Neural crest cell (in vitro differentiated cells): Measurements from ENCODE around the gene CHRNE. TPM values are rescaled to one million over a fixed set of nuclear protein-coding genes. Genes with fewer than 3 reads are reported as not detected.
"Not testable (repeated sequence)": the region's sequence is repeated elsewhere in the genome, so short reads cannot be mapped to it uniquely, and the experiment has no call there.

Source experiments
- DNase-seq: peaks from one replicate; pipeline ENCODE4 v3.0.0; 2021; ENCODE audit warnings: low read depth, mixed read lengths, low spot score
- H3K27ac Mint-ChIP-seq: one replicate; pipeline ENCODE4 v1.8.0; 2021; ENCODE audit warnings: mild to moderate bottlenecking, mixed read lengths; ENCODE audit not compliant: unreplicated experiment
- H3K27me3 Mint-ChIP-seq: 2 replicates; pipeline ENCODE4 v1.8.0; 2021; ENCODE audit warnings: low read depth, mild to moderate bottlenecking, mixed read lengths
- H3K36me3 Mint-ChIP-seq: 2 replicates; pipeline ENCODE4 v1.8.0; 2021; ENCODE audit warnings: low read depth, mild to moderate bottlenecking, mixed read lengths
- H3K4me1 Mint-ChIP-seq: 2 replicates; pipeline ENCODE4 v1.8.0; 2021; ENCODE audit warnings: mixed read lengths
- H3K4me3 Mint-ChIP-seq: one replicate; pipeline ENCODE4 v1.8.0; 2021; ENCODE audit warnings: mild to moderate bottlenecking, mixed read lengths
- H3K9me3 Mint-ChIP-seq: 2 replicates; pipeline ENCODE4 v1.8.0; 2021; ENCODE audit warnings: mixed read lengths
- total RNA-seq: library from RNA; stranded (reverse); gene quantifications from 2 replicates; pipeline ENCODE4 v1.2.1, GENCODE V29; 2021
- TF ChIP-seq, protein P1 (sequence below): fragments of 200-600 bp; sonication (generic); conservative IDR thresholded peaks from 2 replicates; pipeline ENCODE4 v1.5.0; 2021; ENCODE audit warnings: antibody characterized with exemption, mild to moderate bottlenecking

The CHRNE gene
- total RNA-seq, 1 donor from 2014 or later, result 0.21 TPM

GRCh38 chr17:4933646-4934045, 30.7 kb upstream of the CHRNE start:
- no peaks in the 10 kb centered on the region for H3K9me3 Mint-ChIP-seq
- peaks cover 18% of the 10 kb centered on the region for H3K4me1 Mint-ChIP-seq
- TF ChIP-seq, protein P1, sequence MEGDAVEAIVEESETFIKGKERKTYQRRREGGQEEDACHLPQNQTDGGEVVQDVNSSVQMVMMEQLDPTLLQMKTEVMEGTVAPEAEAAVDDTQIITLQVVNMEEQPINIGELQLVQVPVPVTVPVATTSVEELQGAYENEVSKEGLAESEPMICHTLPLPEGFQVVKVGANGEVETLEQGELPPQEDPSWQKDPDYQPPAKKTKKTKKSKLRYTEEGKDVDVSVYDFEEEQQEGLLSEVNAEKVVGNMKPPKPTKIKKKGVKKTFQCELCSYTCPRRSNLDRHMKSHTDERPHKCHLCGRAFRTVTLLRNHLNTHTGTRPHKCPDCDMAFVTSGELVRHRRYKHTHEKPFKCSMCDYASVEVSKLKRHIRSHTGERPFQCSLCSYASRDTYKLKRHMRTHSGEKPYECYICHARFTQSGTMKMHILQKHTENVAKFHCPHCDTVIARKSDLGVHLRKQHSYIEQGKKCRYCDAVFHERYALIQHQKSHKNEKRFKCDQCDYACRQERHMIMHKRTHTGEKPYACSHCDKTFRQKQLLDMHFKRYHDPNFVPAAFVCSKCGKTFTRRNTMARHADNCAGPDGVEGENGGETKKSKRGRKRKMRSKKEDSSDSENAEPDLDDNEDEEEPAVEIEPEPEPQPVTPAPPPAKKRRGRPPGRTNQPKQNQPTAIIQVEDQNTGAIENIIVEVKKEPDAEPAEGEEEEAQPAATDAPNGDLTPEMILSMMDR, result no peak
- peak overlapping the region; percentile 57 for H3K27ac Mint-ChIP-seq
- DNase-seq, result no peak
- H3K27me3 Mint-ChIP-seq, result no peaks in the 10 kb centered on the region
- H3K36me3 Mint-ChIP-seq, result peaks cover 8% of the 10 kb centered on the region
- peak overlapping the region; percentile 79 for H3K4me3 Mint-ChIP-seq

GRCh38 chr17:4932756-4933155, 29.9 kb upstream of the CHRNE start:
- TF ChIP-seq, protein P1, result no peak
- Mint-ChIP-seq H3K27me3 (no peaks in the 10 kb centered on the region), H3K9me3 (no peaks in the 10 kb centered on the region), H3K4me3 (peak overlapping the region; percentile 8), H3K27ac (peak overlapping the region; percentile 71), H3K36me3 (peaks cover 8% of the 10 kb centered on the region), H3K4me1 (peaks cover 13% of the 10 kb centered on the region)
- DNase-seq, result no peak

DNA sequence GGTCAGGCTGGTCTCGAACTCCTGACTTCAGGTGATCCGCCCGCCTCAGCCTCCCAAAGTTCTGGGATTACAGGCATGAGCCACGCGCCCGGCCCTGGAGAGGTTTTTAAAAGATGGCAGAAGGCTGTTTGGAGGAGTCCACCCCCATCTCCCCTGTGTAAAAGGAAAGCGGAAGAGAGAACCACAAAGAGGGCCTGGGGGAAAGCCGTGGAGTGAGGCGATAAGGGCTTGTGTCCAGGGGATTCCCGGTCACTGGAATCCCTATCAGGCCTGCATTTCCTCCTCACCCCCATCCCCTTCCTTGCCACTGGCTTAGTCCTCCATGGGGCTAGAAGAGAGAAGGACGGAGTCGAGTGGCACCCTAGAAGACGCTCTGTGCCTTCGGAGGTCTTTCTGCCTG, 29.1 kb upstream of the CHRNE start, which contains the start of gene GP1BA:
Gene GP1BA, plus strand, starts transcription at position 315 of the 400 bp plus-strand sequence. CDS start 328 bp downstream, outside the sequence.
- Mint-ChIP-seq H3K4me1 (peaks cover 13% of the 10 kb centered on the region), H3K27me3 (no peaks in the 10 kb centered on the region), H3K9me3 (no peaks in the 10 kb centered on the region), H3K36me3 (peaks cover 8% of the 10 kb centered on the region), H3K27ac (peak within 1 kb of the TSS; percentile 87), H3K4me3 (peak within 1 kb of the TSS; percentile 8)
- DNase-seq, result no peak
- TF ChIP-seq, protein P1, result no peak

GRCh38 chr17:4928881-4929280, 26.0 kb upstream of the CHRNE start:
- no peaks in the 10 kb centered on the region for H3K9me3 Mint-ChIP-seq
- peaks cover 4% of the 10 kb centered on the region for H3K36me3 Mint-ChIP-seq
- TF ChIP-seq, protein P1, result no peak
- no peak overlapping the region for H3K4me3 Mint-ChIP-seq
- no peak for DNase-seq
- no peak overlapping the region for H3K27ac Mint-ChIP-seq
- no peaks in the 10 kb centered on the region for H3K4me1 Mint-ChIP-seq
- H3K27me3 Mint-ChIP-seq, result no peaks in the 10 kb centered on the region

DNA sequence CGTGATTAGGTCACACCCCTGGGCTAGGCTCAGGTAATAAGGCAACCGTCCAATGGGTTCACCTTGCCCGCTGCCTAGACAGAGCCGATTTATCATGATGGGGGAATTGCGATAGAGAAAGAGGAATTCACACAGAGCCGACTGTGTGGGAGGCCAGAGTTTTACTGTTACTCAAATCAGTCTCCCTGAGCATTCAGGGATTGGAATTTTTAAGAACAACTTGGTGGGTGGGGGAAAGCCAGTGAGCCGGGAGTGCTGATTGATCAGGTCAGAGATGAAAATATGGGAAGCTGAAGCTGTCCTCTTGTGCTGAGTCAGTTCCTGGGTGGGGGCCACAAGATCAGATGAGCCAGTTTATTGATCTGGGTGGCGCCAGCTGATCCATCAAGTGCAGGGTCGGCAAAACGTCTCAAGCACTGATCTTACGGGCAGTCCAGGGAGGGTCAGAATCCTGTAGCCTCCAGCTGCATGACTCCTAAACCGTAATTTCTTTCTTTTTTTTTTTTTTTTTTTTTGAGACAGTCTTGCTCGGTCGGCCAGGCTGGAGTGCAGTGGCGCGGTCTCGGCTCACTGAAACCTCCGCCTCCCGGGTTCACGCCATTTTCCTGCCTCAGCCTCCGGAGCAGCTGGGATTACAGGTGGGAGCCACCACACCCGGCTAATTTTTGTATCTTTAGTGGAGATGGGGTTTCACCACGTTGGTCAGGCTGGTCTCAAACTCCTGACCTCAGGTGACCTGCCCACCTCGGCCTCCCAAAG, 23.9 kb upstream of the CHRNE start:
- H3K4me1 Mint-ChIP-seq, H3K27me3 Mint-ChIP-seq, H3K4me3 Mint-ChIP-seq, DNase-seq, H3K9me3 Mint-ChIP-seq, H3K36me3 Mint-ChIP-seq, H3K27ac Mint-ChIP-seq: not testable (repeated sequence)

GRCh38 chr17:4921320-4921719, 18.4 kb upstream of the CHRNE start:
- TF ChIP-seq, protein P1, result no peak
- H3K4me3 Mint-ChIP-seq, result no peak overlapping the region
- no peaks in the 10 kb centered on the region for H3K36me3 Mint-ChIP-seq
- no peak overlapping the region for H3K27ac Mint-ChIP-seq
- H3K4me1 Mint-ChIP-seq, result no peaks in the 10 kb centered on the region
- DNase-seq, result no peak
- H3K27me3 Mint-ChIP-seq, result peaks cover 3% of the 10 kb centered on the region
- H3K9me3 Mint-ChIP-seq, result no peaks in the 10 kb centered on the region
